GOT3 (cell line): ENCODE data around the gene GPR149.
"Not testable (repeated sequence)": the region's sequence is repeated elsewhere in the genome, so short reads cannot be mapped to it uniquely, and the experiment has no call there.

Source experiments
- DNase-seq: peaks from one replicate; lab custom pipeline; 2025; ENCODE audit warnings: mixed read lengths; lab: John Stamatoyannopoulos, UW

GPR149 gene

GRCh38 chr3:154430014-154430413 lies at the start of gene GPR149:
Gene GPR149, minus strand, starts transcription at chr3:154430190. Its CDS starts 575 bp downstream, at chr3:154429615.
- DNase-seq: no peak

GRCh38 chr3:154473769-154474168 lies 43.8 kb upstream of the GPR149 start:
- no peak for DNase-seq

- DNase-seq: no peak
Observed at GRCh38 chr3:154469585-154469984, 39.6 kb upstream of the GPR149 start.

GRCh38 chr3:154464440-154465190 lies 34.6 kb upstream of the GPR149 start:
- DNase-seq: no peak

DNA sequence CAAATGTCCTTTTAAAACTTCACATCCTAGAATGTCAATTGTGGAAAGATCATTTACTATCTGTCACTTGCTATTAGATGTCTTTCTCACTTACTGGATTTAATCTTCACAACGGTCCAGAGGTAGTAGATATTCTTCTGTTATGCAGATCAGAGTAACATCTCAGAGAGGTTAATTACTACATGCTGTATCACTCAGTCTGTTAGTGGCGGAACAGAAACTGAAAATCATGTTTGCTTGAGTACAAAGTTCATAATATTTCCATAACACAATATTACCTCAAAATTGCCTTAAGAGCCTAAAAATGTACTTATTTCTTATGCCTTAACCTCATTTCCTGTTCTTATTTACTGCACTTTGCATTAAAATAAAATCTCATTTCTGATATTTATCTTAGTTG lies 28.6 kb upstream of the GPR149 start:
- no peak for DNase-seq

DNA sequence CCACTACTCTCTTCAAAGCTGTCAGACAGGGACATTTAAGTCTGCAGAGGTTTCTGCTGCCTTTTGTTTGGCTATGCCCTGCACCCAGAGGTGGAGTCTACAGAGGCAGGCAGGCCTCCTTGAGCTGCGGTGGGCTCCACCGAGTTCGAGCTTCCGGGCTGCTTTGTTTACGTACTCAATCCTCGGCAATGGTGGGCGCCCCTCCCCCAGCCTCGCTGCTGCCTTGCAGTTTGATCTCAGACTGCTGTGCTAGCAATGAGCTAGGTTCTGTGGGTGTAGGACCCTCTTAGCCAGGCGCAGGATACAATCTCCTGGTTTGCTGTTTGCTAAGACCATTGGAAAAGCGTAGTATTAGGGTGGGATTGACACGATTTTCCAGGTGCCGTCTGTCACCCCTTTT lies 9.1 kb upstream of the GPR149 start:
- not testable (repeated sequence) for DNase-seq

- DNase-seq: no peak
Observed at GRCh38 chr3:154431043-154431442, 1.1 kb upstream of the GPR149 start.

GRCh38 chr3:154428286-154429206 lies 1.4 kb downstream of the GPR149 start:
- no peak for DNase-seq

DNA sequence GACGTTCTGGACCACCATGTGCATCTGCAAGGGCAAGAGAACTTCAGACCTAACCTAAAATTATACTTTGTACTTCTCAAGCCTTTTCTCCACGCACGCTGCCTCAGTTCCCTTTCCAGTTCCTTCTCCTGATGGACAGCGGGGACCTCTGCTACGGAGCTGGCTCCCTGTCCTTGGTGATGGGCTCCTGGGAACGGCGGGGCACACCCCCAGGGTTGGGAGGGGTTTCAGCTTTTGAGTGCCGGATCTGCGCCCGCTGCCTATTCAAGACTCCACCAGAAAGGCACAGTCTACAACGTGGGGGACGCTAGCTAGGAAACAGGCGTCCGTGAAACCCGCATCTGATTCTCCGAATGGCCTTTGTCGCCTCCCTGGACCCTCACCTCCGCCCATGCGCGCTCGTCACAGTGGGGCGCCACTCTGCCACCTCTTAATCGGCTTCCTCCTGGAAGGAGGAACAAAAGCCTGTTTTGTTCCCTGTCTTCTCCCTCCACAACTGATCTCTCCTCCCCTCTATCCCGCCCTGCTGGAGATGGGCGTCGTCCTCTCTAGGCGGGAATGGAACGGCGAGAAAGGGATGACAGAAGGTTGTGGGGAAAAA lies 2.2 kb downstream of the GPR149 start:
- no peak for DNase-seq

DNA sequence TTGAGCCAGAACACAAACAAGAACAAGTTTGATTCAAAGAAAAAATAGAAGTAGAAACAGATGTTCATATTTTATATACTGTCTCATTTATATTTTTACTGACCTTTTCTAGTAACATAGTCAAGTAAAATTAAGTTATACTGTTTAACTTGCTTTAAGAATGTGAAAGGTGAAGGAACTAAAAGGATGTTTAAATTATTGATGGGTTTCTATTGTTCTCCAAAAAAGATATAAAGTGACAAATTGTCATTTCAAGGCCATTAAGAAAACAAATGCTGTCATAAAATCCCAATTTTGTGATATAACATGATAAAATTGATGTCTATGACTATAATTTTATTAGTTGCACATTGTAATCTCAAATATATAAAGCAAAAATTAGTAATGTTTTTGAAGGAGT lies 7.3 kb downstream of the GPR149 start:
- no peak for DNase-seq

DNA sequence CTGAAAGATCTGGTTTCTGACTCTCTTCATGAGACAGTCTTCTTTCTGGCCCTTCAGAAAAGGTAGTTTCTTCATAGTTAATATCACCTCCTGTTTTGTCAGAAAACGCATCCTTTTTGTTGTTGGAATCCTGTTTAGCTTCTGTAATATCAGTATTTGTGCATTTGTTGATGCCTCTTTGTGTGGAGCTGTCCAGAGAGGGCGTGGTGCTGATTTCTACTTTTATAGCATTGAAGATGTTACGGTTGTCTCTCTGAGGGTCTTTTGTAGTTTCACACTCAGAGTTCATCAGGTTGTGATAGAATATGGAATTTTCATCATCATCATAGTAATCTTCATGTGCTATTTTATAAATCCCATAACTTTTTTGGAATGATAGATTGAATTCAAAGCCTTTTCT lies 8.9 kb downstream of the GPR149 start:
- no peak for DNase-seq

DNA sequence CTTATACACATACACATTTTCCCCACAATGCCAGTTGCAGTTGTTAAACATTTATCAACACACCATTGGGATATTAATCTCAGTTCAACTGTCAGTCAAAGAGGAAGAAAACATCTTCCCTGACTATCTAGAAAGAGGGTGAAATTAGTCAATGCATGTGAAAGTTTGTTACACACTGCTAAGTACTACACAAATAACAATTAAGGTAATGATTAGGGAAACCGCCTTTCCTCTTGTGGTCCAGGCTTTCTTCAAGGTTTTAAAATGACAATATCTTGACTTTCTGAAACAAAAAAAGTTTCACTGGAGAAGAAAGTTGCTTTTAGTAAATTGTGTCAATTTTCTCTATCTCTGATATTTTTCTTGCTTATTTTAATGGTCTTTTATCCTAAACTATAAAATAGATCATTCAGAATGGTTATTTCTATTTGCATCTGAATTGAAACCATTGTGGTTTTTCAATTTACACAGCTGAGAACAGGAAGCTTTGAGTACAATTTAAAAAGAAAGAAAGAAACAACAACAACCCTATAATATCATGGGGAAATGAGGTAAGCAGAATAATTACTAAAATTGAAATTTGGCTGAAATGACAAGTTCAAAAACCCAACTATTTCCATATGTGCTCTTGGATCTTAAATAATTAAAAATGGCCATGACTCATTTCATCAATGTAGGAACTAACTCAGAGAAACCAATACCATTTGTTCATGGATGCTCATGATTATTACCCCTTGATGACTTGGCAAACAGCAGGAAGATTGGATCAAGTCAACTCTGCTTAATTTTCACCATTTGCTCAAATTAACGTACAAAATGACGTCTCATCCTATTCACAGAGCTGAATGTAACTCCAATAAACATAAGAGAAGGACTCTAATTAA lies 31.7 kb downstream of the GPR149 start:
- no peak for DNase-seq

- no peak for DNase-seq
Observed at GRCh38 chr3:154389861-154390260, 40.1 kb downstream of the GPR149 start.

DNA sequence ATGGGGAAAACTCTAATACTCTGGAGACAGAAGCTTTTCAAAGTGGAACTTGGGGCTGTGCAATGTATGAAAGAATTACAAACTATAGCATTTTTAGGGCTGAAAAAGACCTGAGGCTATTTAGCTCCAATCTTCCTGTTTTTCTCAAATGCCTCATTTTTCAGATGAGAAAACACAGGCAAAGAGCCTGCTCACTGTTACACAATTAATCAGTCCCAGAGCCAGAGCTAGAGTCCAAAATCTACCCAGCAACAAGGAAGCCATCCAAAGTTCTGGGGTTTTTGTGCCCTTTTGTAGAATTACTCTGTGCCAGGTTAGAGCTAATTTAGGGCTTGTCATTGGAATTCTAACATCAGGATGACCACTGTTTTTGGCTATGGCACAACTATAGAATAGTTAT lies 45.5 kb downstream of the GPR149 start:
- DNase-seq: no peak

DNA sequence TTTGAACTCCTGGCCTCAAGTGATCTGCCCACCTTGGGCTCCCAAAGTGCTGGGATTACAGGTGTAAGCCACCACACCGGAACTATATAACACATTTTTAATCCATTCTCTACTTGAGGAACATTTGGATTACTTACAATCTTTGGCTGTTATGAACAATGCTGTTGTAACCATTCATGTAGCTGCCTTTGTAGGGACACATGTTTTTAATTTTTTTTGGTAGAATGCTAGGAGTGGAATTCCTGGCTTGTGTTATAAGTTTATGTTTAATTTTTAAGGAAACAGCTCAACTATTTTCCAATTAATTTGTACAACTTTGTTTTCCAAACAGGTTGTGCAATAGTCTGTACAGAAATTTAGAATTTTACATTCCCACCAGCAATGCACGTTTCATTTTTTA lies 51.7 kb downstream of the GPR149 start:
- DNase-seq: no peak

DNA sequence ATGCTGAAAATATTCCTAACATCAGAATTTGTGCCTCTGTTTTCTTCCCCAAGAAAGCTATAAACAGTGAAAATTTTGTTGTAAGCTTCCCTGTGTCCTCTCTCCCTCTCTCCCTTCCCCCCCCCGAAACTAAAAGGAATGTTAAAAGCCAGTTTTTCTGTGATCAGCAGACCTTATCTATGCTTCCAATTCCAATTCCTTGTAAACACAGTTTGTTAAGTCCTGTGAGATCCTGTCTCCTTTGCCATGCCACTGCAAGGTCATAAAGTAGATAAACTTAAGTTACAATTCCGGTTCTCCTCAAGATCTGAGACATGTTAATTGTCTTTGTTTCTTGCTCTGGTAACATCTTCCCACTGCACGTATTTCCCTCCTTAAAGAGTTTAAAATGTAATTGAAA lies 62.8 kb downstream of the GPR149 start:
- DNase-seq: no peak

- no peak for DNase-seq
Observed at GRCh38 chr3:154364849-154365248, 65.1 kb downstream of the GPR149 start.

DNA sequence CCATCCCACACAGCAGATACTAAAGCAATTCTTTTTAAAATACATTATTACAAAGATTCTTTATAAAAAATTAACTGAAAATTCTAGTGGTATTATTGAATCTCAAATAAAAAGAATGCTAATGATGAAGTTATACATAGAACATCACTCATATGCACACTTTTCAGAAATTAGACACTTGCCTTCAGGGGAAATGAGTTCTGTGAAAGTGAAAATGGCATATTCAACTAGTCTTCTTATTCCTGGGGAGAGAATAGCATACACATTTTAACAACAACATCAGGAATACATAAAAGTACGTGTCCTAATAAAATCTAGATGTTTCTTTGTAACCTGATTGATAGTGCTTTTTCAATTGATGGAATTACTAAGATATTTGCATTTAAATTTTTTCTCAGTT lies 68.9 kb downstream of the GPR149 start:
- DNase-seq: no peak

GRCh38 chr3:154356009-154356408 lies 74.0 kb downstream of the GPR149 start:
- DNase-seq: no peak

GRCh38 chr3:154349223-154349622 lies 80.8 kb downstream of the GPR149 start:
- DNase-seq: no peak

DNA sequence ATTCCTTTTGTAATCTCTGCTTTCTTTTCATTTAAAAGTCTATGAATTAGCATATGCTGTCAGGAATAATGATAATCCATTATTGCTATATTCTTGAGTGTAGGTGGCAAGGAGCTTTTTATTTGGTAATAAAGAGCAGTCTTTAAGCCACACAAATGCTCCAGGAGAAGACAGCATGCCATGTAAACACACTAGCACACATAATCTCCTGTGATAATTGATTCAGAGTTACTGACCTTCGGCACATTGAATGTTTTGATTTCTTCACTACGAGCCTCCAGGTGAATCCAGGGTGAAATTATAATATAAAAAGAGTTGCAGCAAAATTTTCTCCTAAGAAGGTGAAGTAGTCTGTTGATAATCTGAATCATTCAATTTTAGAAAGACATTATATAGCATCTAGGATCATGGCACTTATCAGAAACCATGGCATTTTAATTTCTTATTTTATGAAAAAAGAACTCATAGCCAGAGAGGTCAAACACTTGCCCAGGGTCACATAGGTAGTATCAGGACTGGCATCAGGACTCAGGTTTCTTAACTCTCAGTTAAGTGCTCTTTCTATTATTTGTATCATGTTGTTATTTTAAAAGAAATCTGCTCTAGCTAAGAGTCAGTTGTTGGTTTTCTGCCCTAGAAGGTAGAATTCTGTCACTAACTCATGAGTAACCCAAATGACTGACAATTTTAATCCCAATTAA lies 84.4 kb downstream of the GPR149 start:
- no peak for DNase-seq
